Left renal pelvis (tissue), 4 donors: ENCODE results near the gene GALNT18. TPM values are rescaled to one million over a fixed set of nuclear protein-coding genes. Genes with fewer than 3 reads are reported as not detected.
"Not testable (repeated sequence)": the region's sequence is repeated elsewhere in the genome, so short reads cannot be mapped to it uniquely, and the experiment has no call there.

ENCODE experiments used
- DNase-seq, 4 donors: peaks; one replicate each; pipeline ENCODE4 v3.0.0-alpha.2; 2013; ENCODE audit warnings: low read depth in 4 of 4, low spot score in 3 of 4
- polyA plus RNA-seq, 4 donors: library from polyadenylated mRNA; unstranded; fragments of 120-200 nt; gene quantifications; one replicate each; pipeline ENCODE4 v1.2.1, GENCODE V29; 2013; ENCODE audit not compliant: insufficient read length in 4 of 4

Gene GALNT18
- polyA plus RNA-seq, 4 donors = 7.5 to 29.7 (median 23.8) TPM

- DNase-seq = no peak
Observed at GRCh38 chr11:11372461-11372860, 249.3 kb downstream of the GALNT18 start.

DNA sequence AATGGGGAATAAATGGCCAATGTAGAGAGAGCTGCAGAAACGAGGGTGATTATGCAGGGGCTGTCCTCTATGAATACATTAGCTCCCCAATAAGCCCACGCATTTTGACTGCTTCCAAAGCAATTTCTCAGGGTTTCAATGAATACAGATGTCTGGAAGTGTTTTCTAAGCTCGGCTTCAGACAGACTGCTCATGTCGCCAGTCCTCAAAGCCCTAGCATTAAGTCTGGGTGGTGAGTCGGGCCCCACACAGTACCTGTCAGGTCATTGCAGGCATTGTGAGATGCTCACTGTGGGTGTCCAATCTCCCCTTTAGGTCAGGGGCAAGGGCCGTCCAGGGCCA is 250.9 kb downstream of the GALNT18 start:
- no peak for DNase-seq

GRCh38 chr11:11370255-11370961 is 251.4 kb downstream of the GALNT18 start:
- no peak for DNase-seq

DNA sequence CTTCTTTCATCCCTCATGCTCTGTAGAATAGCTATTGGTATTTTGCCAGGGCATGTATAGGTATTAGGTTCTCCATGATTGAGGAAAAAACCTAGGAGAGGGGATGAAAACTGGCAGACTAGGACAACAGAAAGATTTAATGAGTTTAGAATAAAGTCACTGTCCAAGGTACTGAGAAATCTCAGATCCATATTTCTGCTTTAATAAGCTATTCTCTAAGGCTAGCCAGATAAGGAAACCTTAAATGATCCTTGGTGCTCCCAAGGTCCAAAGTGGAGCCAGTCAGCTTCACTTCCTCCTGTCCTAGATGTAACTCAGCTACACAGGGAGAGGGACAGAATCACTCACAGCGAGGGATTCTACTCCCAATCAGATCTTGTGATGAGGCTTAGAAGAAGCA is 255.0 kb downstream of the GALNT18 start:
- no peak for DNase-seq

DNA sequence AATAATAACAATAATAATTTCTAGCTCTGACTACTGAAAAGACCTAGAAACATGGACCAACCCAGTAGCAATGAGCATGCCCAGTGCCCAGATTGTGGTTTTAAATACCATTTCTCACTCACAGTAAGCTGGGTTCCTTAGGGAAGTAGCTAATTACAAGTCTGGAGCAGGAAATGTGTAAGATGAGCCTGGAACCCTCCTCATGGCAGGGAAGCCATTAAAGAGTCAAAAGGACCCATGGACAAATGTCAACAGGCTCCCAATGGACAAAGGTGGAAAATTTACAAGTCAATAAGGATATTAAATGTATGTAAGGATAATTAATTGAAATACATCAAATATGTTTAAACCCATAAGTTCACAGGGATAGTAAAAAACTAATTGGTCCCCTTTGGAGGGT is 258.1 kb downstream of the GALNT18 start:
- no peak for DNase-seq

- no peak for DNase-seq
Observed at GRCh38 chr11:11359611-11360010, 262.2 kb downstream of the GALNT18 start.

DNA sequence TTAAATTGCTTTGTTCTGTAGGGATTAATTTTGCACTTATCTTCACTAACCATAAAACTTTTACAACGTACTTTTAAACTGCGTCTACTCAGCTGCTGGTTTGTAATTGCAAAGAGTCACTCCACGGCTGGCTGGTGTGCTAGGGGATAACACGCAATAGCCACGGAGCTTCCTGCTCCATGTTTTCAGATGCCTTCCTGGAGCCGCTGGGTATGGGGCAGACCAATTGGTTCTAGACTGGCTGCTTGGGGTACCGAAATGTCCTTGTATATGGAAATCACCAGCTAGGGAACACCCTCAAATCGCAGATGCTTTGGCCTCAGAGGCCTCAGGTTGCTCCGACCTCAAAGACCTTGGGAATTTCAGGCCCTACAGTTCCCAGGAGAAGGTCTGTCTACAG is 265.0 kb downstream of the GALNT18 start:
- no peak for DNase-seq

- not testable (repeated sequence) for DNase-seq
Observed at GRCh38 chr11:11352878-11353277, 268.9 kb downstream of the GALNT18 start, which contains the start of gene CSNK2A3. CSNK2A3 (minus strand) TSS chr11:11353250; CDS start chr11:11353119, 131 bp downstream.

GRCh38 chr11:11351851-11352250 is 270.0 kb downstream of the GALNT18 start:
- DNase-seq = not testable (repeated sequence)

DNA sequence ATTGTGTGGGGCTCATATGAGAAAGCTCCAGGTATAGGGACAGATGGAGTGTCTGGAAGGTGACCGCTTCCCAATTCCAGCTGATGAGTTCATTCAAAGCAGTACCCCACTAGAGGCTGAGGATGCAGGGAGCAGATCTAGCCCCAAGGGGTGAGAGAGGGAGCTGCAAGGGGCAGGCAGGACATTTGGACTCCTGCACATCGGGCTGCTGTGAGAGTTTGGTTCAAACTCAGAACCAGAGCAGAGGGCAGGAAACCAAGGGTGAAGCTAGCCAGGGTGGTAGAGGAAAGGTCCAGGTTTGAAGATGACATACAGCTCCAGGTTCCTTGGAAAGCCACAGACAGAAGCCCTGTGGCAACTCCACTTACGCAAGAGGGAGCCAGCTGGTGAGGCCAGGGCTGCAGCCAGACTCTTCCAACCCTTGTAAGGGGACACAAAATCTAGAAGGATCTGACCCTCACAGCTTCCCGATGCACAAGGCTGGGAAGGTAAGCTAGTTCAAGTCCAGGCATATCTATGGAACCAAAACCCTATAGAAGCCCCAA is 270.7 kb downstream of the GALNT18 start:
- no peak for DNase-seq

- peak in 3 of 4 donors; percentile 39 to 66 (median 48) for DNase-seq
Observed at GRCh38 chr11:11349870-11350337, 271.9 kb downstream of the GALNT18 start.

- no peak for DNase-seq
Observed at GRCh38 chr11:11349106-11349825, 272.5 kb downstream of the GALNT18 start.

DNA sequence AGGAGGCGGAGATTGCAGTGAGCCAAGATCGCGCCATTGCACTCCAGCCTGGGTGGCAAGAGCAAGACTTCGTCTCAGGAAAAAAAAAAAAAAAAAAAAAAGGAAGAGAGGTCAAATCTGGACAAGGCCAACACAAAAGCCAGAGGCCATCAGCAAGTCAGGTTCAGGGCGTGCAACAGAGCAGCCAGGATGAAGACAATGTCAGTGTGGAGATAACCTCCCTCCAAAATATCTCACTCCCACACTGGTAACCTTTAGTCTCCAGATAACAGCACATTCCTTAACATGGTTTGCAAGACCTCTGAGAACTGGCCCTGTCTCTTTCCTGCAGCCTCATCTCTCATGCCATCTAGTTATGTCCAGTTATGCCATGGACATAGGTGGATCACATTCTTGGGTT is 273.5 kb downstream of the GALNT18 start:
- DNase-seq = no peak

- DNase-seq = no peak
Observed at GRCh38 chr11:11347592-11347991, 274.2 kb downstream of the GALNT18 start.

DNA sequence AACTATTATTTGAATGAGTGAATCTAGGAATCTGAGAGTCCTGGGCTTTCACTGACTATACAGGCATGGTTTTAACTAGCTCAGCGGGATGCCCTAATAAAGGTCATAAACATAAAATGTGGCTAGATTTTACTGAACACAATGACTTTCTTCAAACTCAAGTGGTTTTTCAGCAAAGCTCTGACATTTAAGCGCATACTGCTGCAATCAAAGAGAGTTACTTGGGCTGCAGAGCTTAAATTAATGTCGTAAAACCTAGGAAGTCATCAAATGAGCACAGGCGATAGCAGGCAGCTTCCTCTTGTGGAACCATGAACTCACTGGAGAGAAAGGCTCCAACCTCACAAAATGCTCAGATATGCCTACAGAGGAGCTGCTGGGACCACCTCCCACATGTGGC is 275.5 kb downstream of the GALNT18 start:
- no peak for DNase-seq

DNA sequence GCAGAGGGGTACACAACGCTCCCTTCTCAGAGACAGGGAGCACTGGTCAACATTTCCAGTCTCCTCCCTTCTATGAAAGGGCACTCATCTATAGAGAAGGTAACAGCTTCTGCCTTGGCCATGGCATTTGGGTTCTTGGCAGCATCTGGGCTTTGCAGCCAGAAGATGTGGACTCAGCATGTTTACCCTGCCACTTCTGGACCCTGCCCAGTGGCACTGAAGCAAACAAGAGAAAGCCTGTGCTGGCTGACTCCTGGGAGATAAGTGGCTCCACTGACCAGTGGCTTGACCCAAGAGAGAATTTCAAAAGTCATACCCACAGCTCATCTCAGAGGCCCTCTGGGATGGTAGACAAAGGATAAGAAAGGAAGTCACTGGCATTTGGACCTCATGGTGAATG is 276.7 kb downstream of the GALNT18 start:
- no peak for DNase-seq

DNA sequence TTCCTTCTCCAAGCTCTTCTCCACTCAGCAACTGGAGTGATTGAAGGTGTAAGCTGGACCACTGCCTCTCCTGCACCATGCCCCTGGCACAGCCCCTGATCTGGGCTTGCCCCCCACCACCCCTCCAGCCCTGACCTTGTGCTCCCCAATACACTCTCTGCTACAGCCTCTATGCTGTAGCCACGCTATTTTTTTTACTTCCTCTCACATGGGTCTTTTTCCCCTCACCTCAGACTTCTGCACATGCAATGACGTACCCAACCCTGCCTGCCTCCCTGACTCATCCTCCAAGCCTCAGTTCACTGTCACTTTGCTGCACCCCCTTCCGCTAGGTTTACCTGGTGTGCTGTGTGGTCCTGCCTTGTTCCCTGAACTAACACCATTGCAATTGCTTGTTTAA is 277.8 kb downstream of the GALNT18 start:
- no peak for DNase-seq

- DNase-seq = no peak
Observed at GRCh38 chr11:11338304-11338703, 283.5 kb downstream of the GALNT18 start.

DNA sequence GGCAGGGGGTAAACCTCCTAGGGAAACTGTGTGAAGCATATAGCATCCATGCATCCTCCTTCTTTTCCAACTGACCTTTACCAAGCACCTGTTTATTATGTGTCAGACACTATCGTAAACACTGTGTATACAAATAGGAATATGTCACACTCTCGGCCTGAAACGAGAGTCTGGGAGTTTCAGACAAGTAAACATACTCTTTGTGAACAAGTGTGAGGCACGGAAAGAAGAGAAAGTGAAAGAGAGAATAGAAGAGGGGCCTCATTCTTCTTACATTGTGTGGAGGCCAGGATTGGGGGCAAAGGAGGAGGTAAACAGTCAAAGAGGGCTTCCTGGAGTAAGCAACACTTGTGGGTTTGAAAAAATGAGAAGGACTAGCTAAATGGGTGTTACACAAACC is 285.1 kb downstream of the GALNT18 start:
- DNase-seq = no peak

DNA sequence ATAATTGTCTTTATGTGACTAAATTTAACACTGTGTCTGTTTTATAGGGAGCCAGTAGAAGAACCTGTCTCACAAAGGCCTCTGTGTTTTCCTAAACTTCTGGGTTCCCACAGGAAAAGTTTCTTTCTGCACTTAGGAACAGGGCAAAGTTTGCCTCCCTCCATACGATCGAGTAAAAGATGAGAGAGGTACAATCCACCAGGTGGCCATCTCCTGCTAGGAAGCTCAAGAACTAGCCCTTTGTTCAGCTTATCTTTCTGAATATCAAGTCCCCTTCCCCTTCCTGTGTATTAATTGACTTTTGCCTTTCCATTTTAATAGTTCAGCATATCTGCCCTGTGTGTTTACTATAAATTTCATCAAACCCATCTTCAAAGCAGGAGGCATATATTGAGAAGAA is 286.8 kb downstream of the GALNT18 start:
- no peak for DNase-seq

DNA sequence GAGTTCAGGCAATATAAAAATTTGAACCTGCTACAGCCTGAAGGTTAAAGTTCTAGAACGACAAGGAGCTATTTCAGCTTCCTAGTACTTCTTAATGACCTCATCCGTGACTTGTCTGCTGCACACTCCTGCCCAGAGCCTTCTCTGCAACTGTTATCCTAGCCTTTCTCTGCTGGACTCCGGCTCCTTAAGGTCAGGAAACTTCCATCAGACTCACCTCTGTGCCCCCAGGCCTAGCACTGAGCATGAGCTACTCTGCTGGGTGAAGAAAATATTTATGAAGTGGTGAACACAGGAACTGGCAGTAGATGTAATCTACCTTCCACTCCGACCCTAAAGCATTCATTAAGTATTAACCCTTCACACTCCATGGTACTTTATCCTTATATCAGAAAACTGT is 287.2 kb downstream of the GALNT18 start:
- DNase-seq = no peak
